Adrenal gland (tissue), 5 donors: ENCODE results near the gene ADAM19.

Source experiments
- POLR2A ChIP-seq, 2 donors: fragments of 450-650 bp; IDR thresholded peaks; one replicate each; pipeline ENCODE4 v1.6.1; 2017; ENCODE audit warnings: antibody characterized with exemption in 2 of 2, mild to moderate bottlenecking in 2 of 2, moderate library complexity in 1 of 2
- TF ChIP-seq, protein P1 (sequence below), 6 experiments: fragments of 450-650 bp in 4 of 6; fragments of 200-600 bp in 2 of 6; sonication (generic) in 1 of 6; IDR thresholded peaks; 1 replicate in 5 of 6; 2 replicates in 1 of 6; pipeline versions ENCODE4 v1.5.1 to v1.8.0; 2016 to 2021; ENCODE audit warnings: antibody characterized with exemption in 6 of 6, mild to moderate bottlenecking in 2 of 6, moderate library complexity in 1 of 6
- donor health status: DM: no; HTN: no; CAD: no.

DNA sequence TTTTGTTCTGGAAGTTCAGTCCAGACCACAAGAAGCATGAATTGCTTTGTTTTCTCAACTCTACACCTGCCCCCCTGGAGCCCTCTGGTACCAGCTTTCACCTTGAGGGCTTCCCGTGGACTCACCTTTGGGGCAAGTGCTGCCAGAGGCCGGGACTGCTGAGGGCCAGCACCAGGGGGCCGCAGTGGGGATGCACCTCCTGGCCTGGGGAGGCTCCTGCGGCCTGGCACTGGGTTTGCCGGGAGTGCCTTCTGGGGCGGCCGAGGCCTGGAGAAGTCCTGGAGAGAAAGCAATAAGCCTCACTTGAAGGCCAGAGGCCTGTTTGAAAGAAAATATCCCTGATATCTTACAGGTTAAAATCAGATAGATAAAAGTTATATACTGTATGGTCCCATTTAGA, 93.9 kb downstream of the ADAM19 start:
- TF ChIP-seq, protein P1, sequence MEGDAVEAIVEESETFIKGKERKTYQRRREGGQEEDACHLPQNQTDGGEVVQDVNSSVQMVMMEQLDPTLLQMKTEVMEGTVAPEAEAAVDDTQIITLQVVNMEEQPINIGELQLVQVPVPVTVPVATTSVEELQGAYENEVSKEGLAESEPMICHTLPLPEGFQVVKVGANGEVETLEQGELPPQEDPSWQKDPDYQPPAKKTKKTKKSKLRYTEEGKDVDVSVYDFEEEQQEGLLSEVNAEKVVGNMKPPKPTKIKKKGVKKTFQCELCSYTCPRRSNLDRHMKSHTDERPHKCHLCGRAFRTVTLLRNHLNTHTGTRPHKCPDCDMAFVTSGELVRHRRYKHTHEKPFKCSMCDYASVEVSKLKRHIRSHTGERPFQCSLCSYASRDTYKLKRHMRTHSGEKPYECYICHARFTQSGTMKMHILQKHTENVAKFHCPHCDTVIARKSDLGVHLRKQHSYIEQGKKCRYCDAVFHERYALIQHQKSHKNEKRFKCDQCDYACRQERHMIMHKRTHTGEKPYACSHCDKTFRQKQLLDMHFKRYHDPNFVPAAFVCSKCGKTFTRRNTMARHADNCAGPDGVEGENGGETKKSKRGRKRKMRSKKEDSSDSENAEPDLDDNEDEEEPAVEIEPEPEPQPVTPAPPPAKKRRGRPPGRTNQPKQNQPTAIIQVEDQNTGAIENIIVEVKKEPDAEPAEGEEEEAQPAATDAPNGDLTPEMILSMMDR (IDR thresholded peaks at IDR 0.05) = no peak
- no peak for TF ChIP-seq POLR2A (IDR thresholded peaks at IDR 0.05)
